Endothelial cell of umbilical vein (primary cell): ENCODE measurements around the gene GTF3C5. TPM values are rescaled to one million over a fixed set of nuclear protein-coding genes. Genes with fewer than 3 reads are reported as not detected.
"Not testable (repeated sequence)": the region's sequence is repeated elsewhere in the genome, so short reads cannot be mapped to it uniquely, and the experiment has no call there.

Experiments used
- BruUV-seq: library from RNA; stranded (reverse); fragments of 400-500 nt; replicated peaks from 2 replicates; lab custom pipeline; 2021; lab: Mats Ljungman, UMichigan
- CTCF ChIA-PET: fragments of 300-600, 350-600 bp; sonication (Branson Sonifier 250); formaldehyde crosslinking; loops from one replicate; lab custom pipeline; 2021; ENCODE audit warnings: antibody characterized with exemption, inconsistent platforms; lab: Charles Lee
- POLR2A ChIA-PET: fragments of 300-600, 350-600 bp; sonication (Branson Sonifier 250); formaldehyde crosslinking; loops from one replicate; lab custom pipeline; 2021; ENCODE audit warnings: antibody characterized with exemption, inconsistent platforms; lab: Charles Lee
- DNase-seq: peaks from one replicate; pipeline ENCODE4 v3.0.0-alpha.2; 2011; ENCODE audit warnings: low read depth, low spot score
- FAIRE-seq: peaks from 2 replicates; lab custom pipeline; 2011; peaks lifted over from hg19 to GRCh38; lab: Jason Lieb, UNC
- H2AFZ ChIP-seq: 2 replicates; pipeline ENCODE4 v1.6.0; 2012; ENCODE audit warnings: low read depth, low read length, control low read depth, inconsistent platforms
- H3K27ac ChIP-seq: 2 replicates; pipeline ENCODE4 v1.5.1; 2011; ENCODE audit warnings: low read depth, mild to moderate bottlenecking, control low read depth, low read length, moderate library complexity; ENCODE audit not compliant: insufficient read depth
- H3K27me3 ChIP-seq, 2 experiments: 2 replicates each; pipeline versions ENCODE4 v1.6.0 to v1.6.1; 2011; ENCODE audit warnings: low read length in 2 of 2, mixed read lengths in 1 of 2; ENCODE audit not compliant: control insufficient read depth in 2 of 2, insufficient read depth in 2 of 2
- H3K36me3 ChIP-seq, 2 experiments: 2 replicates in 1 of 2; 3 replicates in 1 of 2; pipeline ENCODE4 v1.5.1; 2011; ENCODE audit warnings: low read length in 2 of 2, mild to moderate bottlenecking in 1 of 2, moderate library complexity in 1 of 2; ENCODE audit not compliant: control insufficient read depth in 2 of 2, insufficient read depth in 2 of 2; ENCODE audit errors: extremely low read depth in 1 of 2
- H3K4me1 ChIP-seq: 3 replicates; pipeline ENCODE4 v1.5.1; 2011; ENCODE audit warnings: mild to moderate bottlenecking, low read length; ENCODE audit not compliant: control insufficient read depth, insufficient read depth; ENCODE audit errors: extremely low read depth
- H3K4me2 ChIP-seq: 2 replicates; pipeline ENCODE4 v1.6.1; 2011; ENCODE audit warnings: low read length, control low read depth, mixed read lengths; ENCODE audit not compliant: insufficient read depth
- H3K4me3 ChIP-seq, 3 experiments: fragments of 200-600 bp in 1 of 3; sonication (generic), shearing (Covaris generic) in 1 of 3; replicated peaks in 1 of 3; 2 replicates each; pipeline ENCODE4 v1.5.1; 2011 to 2016; ENCODE audit warnings: control low read depth in 3 of 3, low read length in 3 of 3, mild to moderate bottlenecking in 2 of 3, inconsistent platforms in 1 of 3, low read depth in 1 of 3, moderate library complexity in 1 of 3; ENCODE audit not compliant: insufficient read depth in 1 of 3
- H3K79me2 ChIP-seq: 2 replicates; pipeline ENCODE4 v1.6.0; 2012; ENCODE audit warnings: low read length, inconsistent platforms; ENCODE audit not compliant: control insufficient read depth, insufficient read depth
- H3K9ac ChIP-seq: replicated peaks from 2 replicates; pipeline ENCODE3; 2011; ENCODE audit warnings: low read length, control low read depth; ENCODE audit not compliant: insufficient read depth; ENCODE audit errors: extremely low read depth
- H3K9me1 ChIP-seq: replicated peaks from 3 replicates; pipeline ENCODE4 v1.6.0; 2011; ENCODE audit warnings: mild to moderate bottlenecking, low read length; ENCODE audit not compliant: control insufficient read depth, insufficient read depth; ENCODE audit errors: extremely low read depth
- H3K9me3 ChIP-seq: replicated peaks from 2 replicates; pipeline ENCODE4 v1.5.1; 2012; ENCODE audit warnings: low read length, inconsistent platforms; ENCODE audit not compliant: control insufficient read depth, insufficient read depth
- H4K20me1 ChIP-seq: replicated peaks from 2 replicates; pipeline ENCODE3; 2011; ENCODE audit warnings: mild to moderate bottlenecking, low read length; ENCODE audit not compliant: control insufficient read depth, insufficient read depth; ENCODE audit errors: extremely low read depth
- POLR2AphosphoS5 ChIP-seq: IDR thresholded peaks from 2 replicates; pipeline ENCODE4 v1.6.1; 2012; ENCODE audit warnings: low read depth, mild to moderate bottlenecking, control low read depth, low read length, moderate library complexity; ENCODE audit not compliant: insufficient read depth
- dilution Hi-C: fragments of 300-500 bp; cut with MboI; formaldehyde crosslinking; loops from one replicate; pipeline ENCODE4 v1.15.0; 2019; ENCODE audit warnings: low sequenced_read_pairs; ENCODE audit not compliant: extremely low pct_ligation_motif_present
- intact Hi-C: fragments of 100-400 bp; cut with micrococcal nuclease; formaldehyde crosslinking; loops from one replicate; pipeline ENCODE4 v1.10.0; 2022
- polyA plus RNA-seq, 4 experiments: library from polyadenylated mRNA; depleted of rRNA in 3 of 4; stranded (reverse) in 3 of 4; unstranded in 1 of 4; fragments of >200 nt; gene quantifications; 2 replicates each; pipeline versions ENCODE4 v1.2.1 to v1.2.3, GENCODE V29; 2011 to 2012; ENCODE audit warnings: missing spikeins in 1 of 4
- total RNA-seq: library from RNA; stranded (reverse); gene quantifications from 2 replicates; pipeline ENCODE4 v1.2.3, GENCODE V29; 2021

The GTF3C5 gene
- total and polyA plus RNA-seq, 2 donors (not counting 3 experiments of a cell fraction or from before 2014, with no cell fraction given), result 65.6 to 73.8 TPM

- dilution Hi-C loops, result no loop called here
- Histone ChIP-seq H3K27me3 (peaks cover 3 to 10% of the 10 kb centered on the region in 2 experiments), H3K9ac (no peak overlapping the region), H3K36me3 (no peaks in the 10 kb centered on the region), H3K9me3 (no peaks in the 10 kb centered on the region), H2AFZ (no peak overlapping the region), H3K9me1 (no peaks in the 10 kb centered on the region), H3K4me1 (no peaks in the 10 kb centered on the region), H3K4me3 (no peak overlapping the region), H3K4me2 (no peak overlapping the region), H3K79me2 (no peaks in the 10 kb centered on the region), H4K20me1 (no peaks in the 10 kb centered on the region), H3K27ac (no peak overlapping the region)
- FAIRE-seq, result no peak
- no peak for TF ChIP-seq POLR2AphosphoS5
- ChIA-PET POLR2A (no interaction called here), CTCF (interaction anchor here (2.7 kb wide), 1 partner anchor 20 kb away, joined by 8 read pairs; the partner anchor contains the start of gene GFI1B)
- no TSS peak for BruUV-seq
- intact Hi-C loops, result no loop called here
- DNase-seq, result no peak
These were observed 33.2 kb upstream of the GTF3C5 start for GRCh38 chr9:132997591-132997990.

- H3K9me3 ChIP-seq, H2AFZ ChIP-seq, H3K4me1 ChIP-seq, intact Hi-C loops, H3K9me1 ChIP-seq, H3K9ac ChIP-seq, H3K4me3 ChIP-seq, H3K27ac ChIP-seq, H4K20me1 ChIP-seq, H3K27me3 ChIP-seq, BruUV-seq, H3K4me2 ChIP-seq, POLR2A ChIA-PET, DNase-seq, dilution Hi-C loops, FAIRE-seq, H3K79me2 ChIP-seq, H3K36me3 ChIP-seq: not testable (repeated sequence)
- CTCF ChIA-PET, result interaction anchor here (2.7 kb wide), 1 partner anchor 20 kb away, joined by 8 read pairs; the partner anchor contains the start of gene GFI1B
These were observed 32.6 kb upstream of the GTF3C5 start for GRCh38 chr9:132998221-132998620.
